Endometrial microvascular endothelial cells (primary cell): ENCODE results near the gene CCDC124. TPM values are rescaled to one million over a fixed set of nuclear protein-coding genes. Genes with fewer than 3 reads are reported as not detected.
"Not testable (repeated sequence)": the region's sequence is repeated elsewhere in the genome, so short reads cannot be mapped to it uniquely, and the experiment has no call there.

ENCODE experiments used
- in situ Hi-C: cut with HindIII; loops from 2 replicates; pipeline ENCODE4 v1.10.0; 2017; ENCODE audit warnings: low sequenced_read_pairs, low pct_unique_long_range_greater_than_20kb; ENCODE audit errors: inconsistent ontology term
- total RNA-seq: library from RNA; depleted of rRNA; stranded (reverse); fragments of >200 nt; gene quantifications from one replicate; pipeline ENCODE4 v1.2.3, GENCODE V29; 2015; ENCODE audit errors: inconsistent ontology term

The CCDC124 gene
- total RNA-seq, 1 donor from 2014 or later = 87.6 TPM

DNA sequence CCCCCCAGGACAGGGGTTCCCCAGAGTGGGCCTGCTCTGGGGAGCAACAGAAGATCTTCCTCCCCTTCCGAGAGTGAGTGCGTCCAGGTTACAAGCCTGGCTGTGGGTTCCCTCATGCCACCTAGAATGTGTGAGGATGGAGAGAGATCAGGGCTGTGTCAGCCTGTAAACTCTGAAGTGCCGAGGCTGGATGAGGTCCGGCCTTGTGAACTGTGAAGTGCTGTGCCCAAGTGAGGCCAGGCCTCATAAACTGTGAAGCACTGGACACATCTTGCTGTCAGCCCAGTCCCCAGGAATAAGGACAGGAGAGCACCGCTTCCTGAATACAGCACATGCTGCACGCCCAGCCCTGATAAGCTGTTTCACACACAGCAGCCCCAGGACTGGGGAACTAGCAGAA lies 41.7 kb downstream of the CCDC124 start:
- in situ Hi-C loops = no loop called here

DNA sequence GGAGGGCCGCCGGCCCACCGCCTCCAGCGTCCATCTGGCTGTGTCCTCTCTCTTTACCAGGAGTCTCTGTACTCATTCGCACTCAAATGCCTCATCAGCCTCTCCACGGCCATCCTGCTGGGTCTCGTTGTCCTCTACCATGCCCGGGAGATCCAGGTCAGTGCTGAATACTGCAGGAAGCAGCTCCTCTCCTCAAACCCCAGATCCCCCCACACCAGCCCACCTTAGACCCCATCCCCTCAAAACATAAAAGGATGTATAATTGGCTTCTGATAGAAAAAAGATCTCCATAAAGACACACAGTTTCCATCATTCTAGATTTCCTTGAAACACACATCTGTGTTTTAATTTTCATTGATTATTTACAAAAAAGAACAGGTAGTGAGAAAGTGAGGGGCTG lies 42.2 kb downstream of the CCDC124 start:
- in situ Hi-C loops = no loop called here

DNA sequence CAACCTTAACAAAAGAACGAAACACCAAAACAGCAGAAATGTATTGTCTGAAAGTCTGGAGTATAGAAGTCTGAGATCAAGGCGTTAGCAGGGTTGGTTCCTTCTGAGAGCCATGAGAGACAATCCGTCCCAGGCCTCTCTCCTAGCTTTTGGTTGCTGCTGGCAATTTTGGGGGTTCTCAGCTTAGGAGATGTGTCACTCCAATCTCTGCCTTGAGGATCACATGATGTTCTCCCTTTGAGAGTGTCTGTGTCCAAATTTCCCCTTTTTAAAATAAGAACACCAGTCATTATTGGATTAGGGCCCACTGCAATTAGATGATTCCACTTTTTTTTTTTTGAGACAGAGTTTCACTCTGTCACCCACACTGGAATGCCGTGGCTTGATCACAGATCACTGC lies 44.2 kb downstream of the CCDC124 start:
- in situ Hi-C loops = no loop called here

- in situ Hi-C loops = no loop called here
Observed at GRCh38 chr19:17977488-17977887, 44.7 kb downstream of the CCDC124 start.

DNA sequence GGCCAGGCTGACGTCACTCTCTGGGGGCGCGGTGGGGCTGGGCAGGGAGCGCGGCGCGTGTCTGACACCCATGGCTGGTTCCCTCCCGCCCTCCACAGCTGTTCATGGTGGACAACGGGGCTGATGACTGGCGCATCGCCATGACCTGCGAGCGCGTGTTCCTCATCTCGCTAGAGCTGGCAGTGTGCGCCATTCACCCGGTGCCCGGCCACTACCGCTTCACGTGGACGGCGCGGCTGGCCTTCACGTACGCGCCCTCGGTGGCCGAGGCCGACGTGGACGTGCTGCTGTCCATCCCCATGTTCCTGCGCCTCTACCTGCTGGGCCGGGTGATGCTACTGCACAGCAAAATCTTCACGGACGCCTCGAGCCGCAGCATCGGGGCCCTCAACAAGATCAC lies 48.8 kb downstream of the CCDC124 start:
- in situ Hi-C loops = no loop called here

- in situ Hi-C loops = no loop called here
Observed at GRCh38 chr19:17982430-17982829, 49.6 kb downstream of the CCDC124 start.

DNA sequence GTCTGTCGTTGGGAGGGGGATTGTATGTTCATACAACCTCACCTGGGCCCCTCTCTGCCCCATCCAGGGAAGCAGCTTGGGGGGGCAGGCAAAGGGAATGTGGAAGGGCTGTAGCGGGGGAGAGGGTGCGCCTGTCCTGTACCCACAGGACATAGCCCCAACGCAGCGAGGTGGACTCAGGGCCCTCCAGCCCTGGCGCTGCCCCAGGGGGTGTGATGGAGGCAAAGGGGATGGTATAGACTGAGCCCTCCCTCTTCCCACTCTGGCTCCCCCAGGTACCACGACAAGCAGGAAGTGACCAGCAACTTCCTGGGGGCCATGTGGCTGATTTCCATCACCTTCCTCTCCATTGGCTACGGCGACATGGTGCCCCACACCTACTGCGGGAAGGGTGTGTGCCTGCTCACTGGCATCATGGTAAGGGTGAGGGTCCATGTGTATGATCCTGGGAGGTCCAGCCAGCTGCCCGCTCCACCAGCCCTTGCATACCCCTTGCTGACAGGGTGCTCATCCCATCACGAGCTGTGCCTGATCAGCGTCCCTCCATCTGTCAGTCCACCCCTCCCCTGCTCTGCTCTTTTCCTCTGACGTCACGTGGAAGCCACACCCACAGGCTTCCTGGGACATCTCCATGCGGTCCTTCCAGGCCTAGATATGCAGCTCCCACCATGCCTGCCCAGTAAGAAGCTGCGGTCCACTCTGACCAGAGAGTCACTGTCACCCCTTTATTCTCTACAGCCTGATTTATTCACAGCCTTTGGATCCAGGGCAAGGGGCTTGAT lies 52.4 kb downstream of the CCDC124 start:
- in situ Hi-C loops = no loop called here

DNA sequence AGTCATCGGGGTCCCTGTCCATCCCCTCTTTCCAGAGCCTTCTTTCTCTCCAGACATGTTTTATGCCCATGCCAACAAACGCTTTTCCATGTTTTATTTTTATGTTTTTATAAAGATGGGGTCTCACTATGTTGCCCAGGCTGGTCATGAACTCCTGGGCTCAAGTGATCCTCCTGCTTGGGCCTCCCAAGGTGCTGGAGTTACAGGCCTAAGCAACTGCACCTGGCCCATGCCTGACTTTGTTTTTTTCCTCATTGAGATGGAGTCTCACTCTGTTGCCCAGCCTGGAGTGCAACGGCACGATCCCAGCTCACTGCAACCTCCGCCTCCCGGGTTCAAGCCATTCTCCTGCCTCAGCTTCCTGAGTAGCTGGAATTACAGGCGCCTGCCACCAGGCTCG lies 53.8 kb downstream of the CCDC124 start:
- in situ Hi-C loops = not testable (repeated sequence)

GRCh38 chr19:17988161-17988560 lies 55.3 kb downstream of the CCDC124 start:
- in situ Hi-C loops = no loop called here

- in situ Hi-C loops = no loop called here
Observed at GRCh38 chr19:17989425-17990094, 56.7 kb downstream of the CCDC124 start.

- in situ Hi-C loops = no loop called here
Observed at GRCh38 chr19:17993076-17993813, 60.4 kb downstream of the CCDC124 start.

Other genes with a start within 250 kb of the CCDC124 start
- 0.09 TPM for gene UNC13A, start 244.7 kb upstream of the CCDC124 start, total RNA-seq
- gene MAP1S, start 213.5 kb upstream of the CCDC124 start, total RNA-seq = 33.6 TPM
- 3.0 TPM for gene FCHO1, start 181.5 kb upstream of the CCDC124 start, total RNA-seq
- gene B3GNT3, start 137.9 kb upstream of the CCDC124 start, total RNA-seq = not detected
- not detected for gene INSL3, start 111.5 kb upstream of the CCDC124 start, total RNA-seq
- 4.5 TPM for gene JAK3, start 85.0 kb upstream of the CCDC124 start, total RNA-seq
- 1,241 TPM for gene RPL18A, start 73.1 kb upstream of the CCDC124 start, total RNA-seq
- not detected for gene SLC5A5, start 61.1 kb upstream of the CCDC124 start, total RNA-seq
- not detected for gene KCNN1, start 34.1 kb downstream of the CCDC124 start, total RNA-seq
- gene ARRDC2, start 75.2 kb downstream of the CCDC124 start, total RNA-seq = 26.1 TPM
- gene IL12RB1, start 153.9 kb downstream of the CCDC124 start, total RNA-seq = 0.74 TPM
- 4.2 TPM for gene MAST3, start 164.8 kb downstream of the CCDC124 start, total RNA-seq
- 11.2 TPM for gene PIK3R2, start 220.1 kb downstream of the CCDC124 start, total RNA-seq
- gene IFI30, start 240.8 kb downstream of the CCDC124 start, total RNA-seq = 13.2 TPM